GM18907 (cell line): Measurements from ENCODE around the gene LCE1F.

Source experiments
- ATAC-seq: cut with Tn5 transposase; IDR thresholded peaks from one replicate; pipeline ENCODE4 v1.9.1; 2021; ENCODE audit warnings: mild to moderate bottlenecking, moderate library complexity; ENCODE audit not compliant: unreplicated experiment

The LCE1F gene, protein sequence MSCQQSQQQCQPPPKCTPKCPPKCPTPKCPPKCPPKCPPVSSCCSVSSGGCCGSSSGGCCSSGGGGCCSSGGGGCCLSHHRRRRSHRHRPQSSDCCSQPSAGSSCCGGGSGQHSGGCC

DNA sequence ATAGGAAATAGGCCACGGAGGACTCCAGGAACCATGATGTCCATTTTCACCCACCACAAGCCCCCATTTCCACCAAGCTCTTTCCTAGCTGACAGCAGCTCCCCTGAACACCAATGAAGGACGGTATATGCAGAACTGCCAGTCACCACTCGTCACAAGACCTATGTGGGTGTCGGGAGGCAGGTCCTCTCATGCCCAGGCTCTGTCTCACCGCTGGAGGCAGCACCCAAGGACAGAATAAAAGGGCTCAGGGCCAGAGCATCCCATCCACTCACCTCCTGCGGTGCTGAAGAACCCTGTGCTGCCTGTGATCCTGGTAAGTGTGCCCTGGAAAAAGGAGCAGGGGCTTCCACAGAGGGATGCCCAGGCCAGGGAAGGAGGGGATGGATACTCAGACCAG lies at the start of gene LCE1F:
TSS of gene LCE1F (plus strand) at position 266 of the 400 bp plus-strand sequence. CDS start 1,232 bp downstream, outside the sequence.
- ATAC-seq: no peak

DNA sequence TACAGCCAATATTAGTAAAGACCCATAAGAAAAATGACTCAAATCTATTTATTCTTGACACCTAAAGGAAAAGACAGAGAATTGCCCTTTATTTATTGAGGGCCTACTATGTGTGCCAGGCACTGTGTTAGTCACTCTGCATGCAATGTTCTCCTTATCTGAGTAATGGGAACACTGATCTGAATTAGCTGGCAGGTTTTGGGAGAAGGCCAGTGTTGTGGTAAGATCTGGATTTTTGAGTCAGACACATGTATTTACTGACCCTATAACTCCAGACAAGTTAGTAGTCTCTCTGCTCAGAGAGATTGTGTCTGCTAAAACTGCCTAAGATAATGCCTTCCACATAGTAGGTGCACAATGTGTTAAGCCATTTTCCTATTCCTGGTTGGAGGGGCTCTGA lies 49.7 kb upstream of the LCE1F start:
- ATAC-seq: no peak

DNA sequence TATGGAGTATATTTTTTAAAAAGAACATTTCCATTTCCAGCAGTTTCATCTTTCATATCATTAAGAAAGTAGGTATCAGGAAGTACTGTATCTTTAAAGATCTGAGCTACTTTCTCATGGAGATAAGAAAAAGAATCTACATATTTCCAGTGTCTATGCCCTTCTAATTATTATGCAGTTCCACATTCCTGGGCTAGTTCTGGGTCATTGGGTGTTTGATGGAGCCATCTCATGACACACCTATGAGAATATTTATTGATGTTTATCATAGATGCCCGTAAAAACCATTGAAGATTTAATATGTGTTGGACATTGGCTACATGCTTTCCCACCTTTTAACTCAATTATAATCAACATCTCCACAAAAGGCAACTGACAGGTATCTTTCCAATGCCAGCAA lies 46.0 kb upstream of the LCE1F start:
- ATAC-seq: no peak

DNA sequence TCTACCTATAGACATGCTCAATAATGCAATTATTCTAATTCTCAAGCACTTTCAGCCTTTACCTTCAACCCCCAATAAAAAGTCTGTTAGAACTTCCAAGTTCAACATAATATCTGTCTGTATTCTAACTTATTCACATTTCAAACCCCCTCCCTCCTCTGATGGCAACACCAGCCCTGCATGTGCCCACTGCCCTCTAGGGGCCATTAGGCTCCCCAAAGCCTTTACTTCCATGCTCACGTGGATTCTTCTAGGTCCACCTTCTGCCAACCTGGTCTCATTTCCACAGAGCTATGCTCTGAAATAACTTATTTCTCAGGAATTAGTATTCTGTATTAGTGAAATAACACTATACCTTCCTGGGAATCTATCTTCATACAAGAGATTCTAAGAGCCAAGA lies 39.3 kb upstream of the LCE1F start:
- ATAC-seq: no peak

DNA sequence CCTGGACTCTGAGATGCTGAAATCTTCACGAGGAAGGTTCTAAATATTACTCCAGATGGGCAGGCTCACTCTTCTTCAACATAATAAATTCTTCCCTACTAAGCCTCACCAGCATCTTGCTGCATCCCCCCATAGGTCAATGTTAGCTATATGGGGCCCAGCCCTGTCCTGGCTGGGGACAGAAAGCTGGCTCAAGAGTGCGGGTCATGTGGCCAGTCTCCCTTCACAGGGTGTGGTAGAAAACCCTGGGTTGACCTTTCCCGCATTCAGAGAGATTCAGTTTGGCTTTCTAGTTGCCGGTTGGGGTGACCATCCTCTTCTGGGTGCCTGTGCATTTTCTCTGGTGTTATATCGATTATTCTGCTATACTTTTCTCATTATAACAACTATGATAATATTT lies 36.9 kb upstream of the LCE1F start:
- no peak for ATAC-seq

DNA sequence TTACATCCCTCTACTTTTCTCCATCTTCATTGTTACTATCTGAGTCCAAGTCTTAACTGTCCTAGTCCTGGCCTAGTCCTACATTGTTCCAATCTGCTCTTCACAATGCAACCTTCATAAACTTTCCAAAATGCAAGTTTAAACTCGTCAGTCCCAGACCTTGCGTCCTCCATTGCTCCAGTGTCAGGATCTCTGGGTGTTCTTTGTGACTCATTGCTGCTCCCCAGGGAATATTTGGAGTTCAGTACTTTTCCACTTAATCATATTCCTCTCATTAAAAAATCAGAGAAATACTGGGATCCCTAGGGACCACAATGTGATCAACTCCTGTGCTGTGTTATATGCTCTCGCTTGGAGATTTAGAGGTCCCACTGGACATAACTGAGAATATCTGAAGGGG lies 35.1 kb upstream of the LCE1F start:
- no peak for ATAC-seq

DNA sequence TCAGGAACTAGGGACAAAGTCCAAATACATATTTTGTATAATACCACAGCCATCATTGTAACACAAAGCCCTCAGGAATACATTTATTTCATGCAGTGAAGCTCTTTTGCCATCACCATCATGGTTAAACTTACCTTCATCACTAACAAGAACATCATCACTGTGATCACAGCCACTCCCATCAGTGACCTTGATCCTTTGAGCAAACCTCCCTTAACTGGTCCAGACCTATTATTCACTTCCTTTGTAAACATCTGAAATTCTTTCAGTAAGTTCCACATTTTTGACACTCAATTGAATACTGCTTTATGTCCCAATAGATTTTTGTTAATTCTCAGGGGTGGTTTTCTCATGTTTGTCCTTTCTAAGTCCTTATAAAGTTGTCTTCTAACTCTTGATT lies 33.3 kb upstream of the LCE1F start:
- ATAC-seq: no peak

DNA sequence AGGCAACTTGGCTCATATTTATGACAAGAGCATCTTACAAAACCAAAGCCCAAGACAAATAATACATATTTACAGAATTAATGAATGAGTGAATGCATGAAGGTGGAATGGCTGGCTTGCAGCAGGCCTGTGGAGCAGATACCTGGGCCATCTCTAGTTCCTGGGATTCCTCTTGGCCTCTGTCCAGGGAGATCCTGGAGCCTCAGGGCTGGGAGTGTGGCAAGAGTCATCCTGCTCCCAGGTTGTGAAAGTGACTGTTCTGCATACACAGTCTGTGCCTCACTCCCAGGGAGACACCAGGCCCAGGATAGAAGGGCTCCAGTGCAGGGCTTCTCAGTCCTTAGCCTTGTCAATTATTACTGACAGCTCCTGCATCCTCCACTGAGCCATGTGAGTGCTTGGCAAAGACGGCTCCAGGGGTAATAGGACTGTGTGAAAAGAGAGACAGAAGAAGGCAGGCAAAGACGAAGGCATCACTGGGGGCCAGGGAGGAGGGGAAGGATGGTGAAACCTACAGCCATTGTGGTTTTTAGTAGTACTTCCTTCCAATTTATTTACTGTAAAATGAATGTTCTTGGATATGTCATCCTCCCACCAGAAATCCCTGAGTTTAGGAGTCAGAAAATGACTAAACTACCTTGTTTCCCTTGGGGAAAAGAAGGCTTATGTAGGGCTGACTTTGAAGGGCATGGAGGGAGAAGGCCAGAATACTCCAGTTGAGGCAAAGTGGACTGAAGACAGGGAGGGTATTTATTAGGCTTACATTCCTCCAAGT lies 31.4 kb upstream of the LCE1F start:
- ATAC-seq: no peak

DNA sequence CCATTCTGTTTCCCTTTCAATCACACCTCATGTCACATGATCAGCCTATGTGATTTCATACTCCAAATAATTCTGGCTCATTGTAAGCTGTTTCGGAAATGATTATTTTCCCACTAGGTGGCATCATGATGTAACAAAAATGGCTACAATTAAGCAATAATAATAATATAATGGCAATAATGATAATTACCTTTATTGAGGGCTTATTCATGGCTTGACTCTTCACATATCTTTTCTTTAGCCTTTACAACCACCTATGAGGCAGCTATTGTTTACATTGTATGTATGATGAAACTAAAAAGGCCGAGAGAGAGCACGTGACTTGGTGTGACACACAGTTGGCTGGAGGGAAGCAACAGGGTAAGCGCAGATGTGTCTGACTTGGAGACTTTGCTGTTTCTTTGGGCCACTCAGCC lies 29.6 kb upstream of the LCE1F start:
- ATAC-seq: no peak

DNA sequence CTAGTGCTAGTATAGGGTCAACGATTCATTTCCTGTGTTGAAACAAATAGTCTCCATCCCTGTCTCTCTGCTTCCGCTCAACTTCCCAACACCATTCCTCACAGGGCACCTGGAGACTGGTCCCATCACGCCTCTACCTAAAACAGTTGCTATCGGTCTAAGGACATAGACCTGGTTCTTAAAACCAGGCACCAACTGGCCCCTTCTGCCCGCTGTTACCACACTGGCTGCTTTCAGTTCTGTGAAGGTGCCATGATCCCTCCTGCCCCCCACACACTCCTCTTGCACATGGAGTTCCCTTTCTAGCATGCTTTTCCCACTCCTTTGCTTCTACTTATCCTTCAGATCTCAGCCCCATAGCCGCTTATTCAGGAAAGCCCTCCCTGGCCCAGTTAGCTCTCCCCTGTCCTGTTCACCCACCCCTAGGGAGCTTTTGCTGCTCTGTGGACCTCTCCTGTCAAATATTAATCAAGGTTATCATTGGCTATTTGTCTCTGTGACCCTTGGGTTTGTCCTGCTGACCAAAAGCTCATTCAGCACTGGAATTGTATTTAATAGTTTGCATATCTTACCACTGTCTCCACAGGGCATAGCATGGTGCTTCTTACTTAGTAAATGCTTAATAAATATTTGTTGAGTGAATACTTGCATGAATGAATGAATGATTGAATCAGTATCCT lies 29.0 kb upstream of the LCE1F start:
- no peak for ATAC-seq

DNA sequence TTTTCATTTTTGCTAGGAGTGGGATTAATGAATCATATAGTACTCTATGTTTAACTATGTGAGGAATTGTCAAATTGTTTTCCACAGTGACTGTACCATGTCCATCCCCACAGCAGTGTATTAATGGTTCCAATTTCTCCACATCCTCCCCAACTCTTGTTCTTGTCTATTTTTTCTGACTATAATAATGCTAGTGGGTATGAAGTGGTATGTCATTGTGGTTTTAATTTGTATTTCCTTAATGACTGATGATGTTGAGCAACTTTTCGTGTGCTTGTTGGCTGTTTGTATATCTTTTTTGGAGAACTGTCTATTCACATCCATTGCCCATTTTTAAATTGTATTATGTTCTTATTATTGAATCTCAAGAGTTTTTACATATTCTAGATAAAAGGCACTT lies 27.1 kb upstream of the LCE1F start:
- no peak for ATAC-seq

DNA sequence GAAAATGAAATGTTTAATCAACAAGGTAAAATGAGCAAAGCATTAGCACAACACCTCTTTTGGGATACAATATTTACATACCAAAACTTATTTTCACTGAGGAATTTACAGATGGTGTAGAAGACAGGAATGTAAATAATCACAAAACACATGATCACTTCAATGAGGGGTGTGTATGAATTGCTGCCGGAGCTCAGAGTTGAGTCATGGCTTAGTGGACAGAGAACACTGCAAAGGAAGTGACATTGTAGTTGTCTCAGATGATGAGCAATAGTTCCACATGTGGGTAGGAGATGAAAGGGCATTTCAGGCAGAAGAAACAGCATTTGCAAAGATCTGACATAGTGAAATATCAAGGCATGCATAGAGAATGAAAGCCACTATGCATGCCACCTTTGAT lies 22.7 kb upstream of the LCE1F start:
- ATAC-seq: no peak

DNA sequence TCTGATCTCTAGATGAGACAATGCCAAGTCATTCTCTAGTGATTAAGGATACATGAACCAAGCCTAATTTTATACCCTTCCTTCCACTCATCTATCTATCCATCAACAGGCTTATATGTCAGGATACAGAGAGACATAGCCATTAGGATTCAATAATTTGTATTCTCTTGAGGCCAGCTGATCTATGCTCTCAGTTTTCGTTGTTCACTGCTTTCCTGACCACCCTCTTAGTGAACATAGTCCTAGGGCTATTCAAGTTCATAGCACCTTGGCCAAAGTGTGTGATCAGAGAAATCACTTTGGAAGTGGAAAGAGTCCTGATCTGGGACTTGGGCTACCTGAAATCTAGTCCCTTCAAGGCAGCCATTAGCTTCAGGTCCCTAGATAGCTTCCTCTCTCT lies 21.4 kb upstream of the LCE1F start:
- ATAC-seq: no peak

DNA sequence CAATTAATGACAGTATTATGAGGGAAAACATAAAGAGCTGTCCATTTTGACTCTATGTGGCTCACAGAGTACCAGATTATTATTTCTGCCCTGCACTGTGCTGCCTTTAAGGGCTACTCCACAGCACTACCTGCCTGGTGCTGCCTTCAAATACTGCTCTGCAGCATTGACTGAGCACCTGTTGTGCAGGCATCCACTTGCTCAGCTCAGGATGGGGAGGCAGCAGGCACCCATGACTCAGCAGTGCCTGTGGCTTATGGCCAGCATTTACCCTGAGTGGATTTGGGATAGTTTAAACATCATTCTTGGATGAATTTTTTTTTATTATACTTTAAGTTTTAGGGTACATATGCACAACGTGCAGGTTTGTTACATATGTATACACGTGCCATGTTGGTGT lies 18.1 kb upstream of the LCE1F start:
- ATAC-seq: no peak

DNA sequence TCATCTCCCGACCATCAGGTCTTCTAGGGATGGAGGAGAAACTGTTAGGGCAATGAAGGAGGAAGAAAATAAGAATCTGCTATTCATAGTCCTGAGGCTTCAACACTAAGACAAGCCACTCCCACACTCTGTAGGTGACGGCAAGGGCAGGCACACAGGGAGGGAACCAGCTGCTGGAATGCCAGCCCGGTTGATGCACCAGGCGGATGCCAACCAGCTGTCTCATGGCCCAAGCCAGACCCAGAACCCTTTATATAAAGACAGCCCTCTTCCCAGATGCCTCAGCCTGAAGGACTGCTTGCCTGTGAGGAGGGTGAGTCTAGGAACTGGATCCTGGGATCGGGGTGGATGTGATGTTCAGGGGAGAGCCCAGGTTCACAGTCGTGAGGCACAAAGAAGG lies 17.2 kb upstream of the LCE1F start, which contains the start of gene KPRP:
TSS of gene KPRP (plus strand) at position 279 of the 400 bp plus-strand sequence. CDS start 1,564 bp downstream, outside the sequence.
- ATAC-seq: no peak

DNA sequence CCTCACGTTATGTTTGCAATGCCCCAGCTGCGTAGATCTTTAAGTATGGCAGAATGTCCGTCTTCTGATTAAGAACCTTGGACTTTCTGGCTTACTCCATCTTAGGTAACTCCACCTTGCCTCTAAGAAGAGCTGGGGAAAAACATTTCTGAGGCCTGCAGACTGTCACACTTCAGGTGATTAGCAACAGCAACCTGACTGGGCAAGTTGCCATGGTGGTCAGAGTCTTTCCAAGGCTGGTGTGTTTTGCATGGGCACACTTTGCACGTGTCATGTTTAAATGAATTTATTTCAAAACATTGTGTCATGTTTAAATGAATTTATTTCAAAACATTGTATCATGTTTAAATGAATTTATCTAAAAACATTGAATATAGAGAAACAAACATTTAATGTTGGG lies 16.3 kb upstream of the LCE1F start:
- no peak for ATAC-seq

DNA sequence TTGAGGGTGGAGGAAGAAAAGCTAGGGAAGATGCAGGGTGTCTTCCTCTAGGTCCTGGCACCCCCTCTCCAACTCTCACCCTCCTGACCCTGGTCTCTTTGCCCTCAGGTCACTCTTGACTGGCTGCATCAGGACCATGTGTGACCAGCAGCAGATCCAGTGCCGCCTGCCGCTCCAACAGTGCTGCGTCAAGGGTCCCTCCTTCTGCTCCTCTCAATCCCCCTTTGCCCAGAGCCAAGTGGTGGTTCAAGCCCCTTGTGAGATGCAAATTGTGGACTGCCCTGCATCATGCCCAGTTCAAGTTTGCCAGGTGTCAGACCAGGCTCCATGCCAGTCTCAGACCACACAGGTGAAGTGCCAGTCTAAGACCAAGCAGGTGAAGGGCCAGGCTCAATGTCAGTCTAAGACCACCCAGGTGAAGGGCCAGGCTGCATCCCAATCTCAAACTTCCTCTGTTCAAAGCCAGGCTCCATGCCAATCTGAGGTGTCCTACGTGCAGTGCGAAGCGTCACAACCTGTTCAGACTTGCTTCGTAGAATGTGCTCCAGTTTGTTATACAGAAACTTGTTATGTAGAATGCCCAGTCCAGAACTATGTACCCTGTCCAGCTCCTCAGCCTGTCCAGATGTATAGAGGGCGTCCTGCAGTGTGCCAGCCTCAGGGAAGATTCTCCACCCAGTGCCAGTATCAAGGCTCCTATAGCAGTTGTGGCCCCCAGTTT lies 15.3 kb upstream of the LCE1F start:
- ATAC-seq: no peak

DNA sequence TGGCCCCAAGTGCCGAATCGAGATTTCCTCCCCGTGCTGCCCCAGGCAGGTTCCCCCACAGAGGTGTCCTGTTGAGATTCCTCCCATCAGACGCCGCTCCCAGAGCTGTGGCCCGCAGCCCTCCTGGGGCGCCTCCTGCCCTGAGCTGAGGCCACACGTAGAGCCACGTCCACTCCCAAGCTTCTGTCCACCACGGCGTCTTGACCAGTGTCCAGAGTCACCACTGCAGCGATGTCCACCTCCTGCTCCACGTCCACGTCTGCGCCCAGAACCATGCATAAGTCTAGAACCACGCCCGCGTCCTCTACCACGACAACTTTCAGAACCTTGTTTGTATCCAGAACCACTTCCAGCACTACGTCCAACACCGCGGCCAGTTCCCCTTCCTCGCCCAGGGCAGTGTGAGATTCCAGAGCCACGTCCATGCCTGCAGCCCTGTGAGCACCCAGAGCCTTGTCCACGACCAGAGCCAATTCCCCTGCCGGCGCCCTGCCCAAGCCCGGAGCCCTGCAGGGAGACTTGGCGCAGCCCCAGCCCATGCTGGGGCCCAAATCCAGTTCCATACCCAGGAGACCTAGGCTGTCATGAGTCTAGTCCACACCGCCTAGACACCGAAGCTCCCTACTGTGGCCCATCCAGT lies 14.3 kb upstream of the LCE1F start:
- ATAC-seq: no peak

DNA sequence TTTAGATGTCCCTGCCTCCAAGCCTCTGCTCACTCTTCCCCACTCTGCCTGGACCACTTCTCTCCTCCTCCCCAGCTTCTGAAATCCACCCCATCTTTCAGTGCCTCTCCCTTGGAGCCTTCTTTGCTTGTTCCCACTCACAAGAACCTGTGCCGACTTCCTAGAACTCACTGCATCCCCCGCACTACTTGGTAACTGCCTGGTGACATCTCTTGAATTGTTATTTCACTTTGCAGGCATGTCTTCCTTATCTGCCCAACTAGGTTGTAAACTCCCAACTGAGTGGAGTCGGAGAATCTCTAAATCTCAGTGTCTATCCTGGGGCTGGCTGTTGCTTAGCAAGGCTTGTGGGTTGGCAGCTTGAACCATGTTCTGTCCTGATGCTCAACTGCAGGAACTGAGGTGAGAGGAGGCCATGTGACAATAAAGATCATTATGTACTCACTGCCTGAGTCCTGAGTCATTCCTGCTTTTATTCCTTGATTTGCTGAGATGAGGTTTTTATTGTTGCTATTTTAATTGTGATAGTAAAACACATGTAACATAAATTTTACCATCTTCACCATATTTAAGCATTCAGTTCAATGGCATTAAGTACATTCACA lies 13.2 kb upstream of the LCE1F start:
- no peak for ATAC-seq

DNA sequence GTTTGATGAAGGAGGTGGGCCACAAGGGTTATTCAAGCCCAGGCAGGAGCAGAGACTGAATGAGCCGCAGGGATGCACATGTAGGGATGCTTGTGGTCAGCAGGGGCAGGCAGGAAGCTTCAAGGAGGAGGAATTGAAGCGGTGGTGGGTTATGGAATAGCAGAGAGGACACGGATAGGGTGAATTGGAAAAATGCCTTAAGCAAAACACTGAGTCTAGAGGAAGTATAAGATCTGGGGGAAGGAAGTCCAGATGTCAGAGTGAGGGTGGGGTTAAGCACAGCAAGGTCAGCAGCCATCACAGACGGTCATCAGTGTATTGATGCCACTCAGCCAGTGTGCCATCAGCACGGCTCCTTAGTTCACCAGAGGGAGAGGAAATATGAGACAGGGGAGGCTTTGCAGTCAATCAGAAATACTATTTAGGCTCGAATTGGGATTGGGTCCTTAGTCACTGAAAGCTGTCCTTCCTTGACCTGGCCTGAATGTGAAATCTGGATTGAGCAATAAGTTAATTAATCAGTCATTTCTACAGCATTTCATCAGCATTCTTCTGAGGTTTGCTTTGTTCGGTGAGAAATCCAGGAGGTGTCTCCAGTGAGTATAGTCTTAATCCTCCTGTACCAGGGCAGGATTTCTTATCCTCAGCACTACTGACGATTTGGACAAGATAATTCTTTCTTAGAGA lies 6.0 kb upstream of the LCE1F start:
- no peak for ATAC-seq
